ENCODE measurements around the gene FPGS.

- TF ChIP-seq CTCF (IDR thresholded peaks at IDR 0.05) (no peak), POLR2A (IDR thresholded peaks at IDR 0.05) (no peak)
These were observed 23.7 kb downstream of the FPGS start for GRCh38 chr9:127826253-127826913.
